H1 (cell line): Measurements from ENCODE around the gene TRIM47. TPM values are rescaled to one million over a fixed set of nuclear protein-coding genes. Genes with fewer than 3 reads are reported as not detected.

ENCODE experiments used
- ASH2L ChIP-seq: fragments of 200-600, 300-600 bp; sonication (generic); IDR thresholded peaks from one replicate; pipeline ENCODE4 v1.7.1; 2017; ENCODE audit warnings: low read length
- CBX5 ChIP-seq: fragments of 300-800, 300-1000 bp; sonication (generic); IDR thresholded peaks from 2 replicates; pipeline ENCODE4 v1.7.1; 2016; ENCODE audit warnings: antibody characterized with exemption, low read length, low read depth
- EGR1 ChIP-seq: IDR thresholded peaks from 2 replicates; pipeline ENCODE4 v1.6.1; 2011; ENCODE audit warnings: low read depth, low read length, borderline replicate concordance
- MAFK ChIP-seq: IDR thresholded peaks from 2 replicates; pipeline ENCODE4 v1.6.1; 2012; ENCODE audit warnings: low read depth, mild to moderate bottlenecking, improper control_type of control experiment, low read length
- POLR2A ChIP-seq, 2 experiments: IDR thresholded peaks; 1 replicate in 1 of 2; 2 replicates in 1 of 2; pipeline ENCODE4 v1.6.1; 2011; ENCODE audit warnings: low read depth in 2 of 2, low read length in 2 of 2, mild to moderate bottlenecking in 2 of 2; ENCODE audit errors: control extremely low read depth in 1 of 2
- POU5F1 ChIP-seq: IDR thresholded peaks from 2 replicates; pipeline ENCODE4 v1.6.1; 2011; ENCODE audit warnings: low read depth, mild to moderate bottlenecking, low read length, moderate library complexity
- RBBP5 ChIP-seq: IDR thresholded peaks from 2 replicates; pipeline ENCODE4 v1.7.1; 2012; ENCODE audit warnings: low read depth, mild to moderate bottlenecking, inconsistent platforms, low read length, moderate library complexity, borderline replicate concordance
- RNF2 ChIP-seq: fragments of 200-900, 300-1000 bp; sonication (generic); IDR thresholded peaks from 2 replicates; pipeline ENCODE4 v1.7.1; 2016; ENCODE audit warnings: borderline replicate concordance, low read depth, mild to moderate bottlenecking, antibody characterized with exemption, low read length; ENCODE audit not compliant: poor library complexity, severe bottlenecking; ENCODE audit errors: missing control alignments
- RXRA ChIP-seq: IDR thresholded peaks from 2 replicates; pipeline ENCODE4 v1.6.1; 2011; ENCODE audit warnings: low read depth, mild to moderate bottlenecking, low read length, moderate library complexity; ENCODE audit not compliant: insufficient read depth
- SIRT6 ChIP-seq: IDR thresholded peaks from one replicate; pipeline ENCODE4 v1.7.1; 2012; ENCODE audit warnings: low read length, inconsistent platforms
- polyA plus RNA-seq, 7 experiments: library from polyadenylated mRNA; depleted of rRNA in 3 of 7; stranded (reverse) in 5 of 7; unstranded in 2 of 7; fragments of >200 nt in 5 of 7; fragments of 200-250 nt in 2 of 7; gene quantifications; 1 replicate in 5 of 7; 2 replicates in 1 of 7; 4 replicates in 1 of 7; pipeline versions ENCODE4 v1.2.1 to v1.2.3, GENCODE V29; 2011 to 2013; ENCODE audit warnings: missing spikeins in 2 of 7, mixed read lengths in 2 of 7
- total RNA-seq: library from RNA; stranded (reverse); fragmentation: NEBNext Ultra II Directional; extraction: Animal tissue kit (Norgen Biotek cat#: 25700); gene quantifications from 2 replicates; pipeline ENCODE4 v1.2.1, GENCODE V29; 2021
- TF ChIP-seq, protein P1 (sequence below): fragments of 300-600 bp; sonication (generic); IDR thresholded peaks from 2 replicates; pipeline ENCODE4 v1.7.1; 2012; ENCODE audit warnings: low read length, moderate library complexity, mild to moderate bottlenecking, inconsistent platforms; ENCODE audit not compliant: insufficient replicate concordance

Gene TRIM47
- total and polyA plus RNA-seq, 2 of the 8 experiments (the other 6 are each of a cell fraction or from before 2014, with no cell fraction given) = 6.3 to 6.4 TPM

DNA sequence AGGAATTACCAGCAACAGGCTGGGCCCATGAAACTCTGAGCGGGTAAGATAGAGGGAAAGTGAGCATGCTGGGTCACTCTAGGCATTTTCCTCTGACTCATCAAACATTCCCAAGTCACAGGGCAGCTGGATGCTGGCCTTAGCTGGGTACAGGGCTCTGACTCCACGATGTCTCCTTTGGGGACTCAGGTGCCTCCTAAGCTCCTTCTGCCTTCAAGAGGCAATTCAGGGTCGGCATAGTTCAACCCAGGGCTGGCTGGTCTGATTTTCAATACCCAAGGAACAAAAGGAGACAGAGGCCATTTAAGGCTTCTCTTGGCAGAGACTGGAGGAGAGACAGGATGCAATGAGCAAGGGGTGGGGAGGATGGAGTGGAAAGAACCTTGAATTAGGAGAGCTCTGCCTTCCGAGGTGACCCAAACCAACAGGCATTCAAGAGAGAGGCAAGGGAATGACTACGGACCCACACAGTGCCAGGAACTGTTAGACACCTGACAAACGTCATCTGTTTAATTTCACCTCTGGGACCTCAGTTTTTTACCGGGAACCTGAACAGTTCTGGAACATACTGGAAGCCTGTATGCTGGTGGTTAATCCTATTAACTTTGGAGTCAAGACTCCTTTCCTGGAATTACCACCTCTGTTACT lies 24.2 kb downstream of the TRIM47 start (continued):
- no peak for TF ChIP-seq RBBP5
- TF ChIP-seq POU5F1 = no peak
- TF ChIP-seq CBX5 = no peak
- no peak for TF ChIP-seq SIRT6
- no peak for TF ChIP-seq RNF2
- no peak for TF ChIP-seq RXRA
- TF ChIP-seq POLR2A (IDR thresholded peaks at IDR 0.05; ENCODE audit: control extremely low read depth in 1 of 2, low read depth in 2 of 2, low read length in 2 of 2) = no peak
- no peak for TF ChIP-seq ASH2L
- TF ChIP-seq, protein P1, sequence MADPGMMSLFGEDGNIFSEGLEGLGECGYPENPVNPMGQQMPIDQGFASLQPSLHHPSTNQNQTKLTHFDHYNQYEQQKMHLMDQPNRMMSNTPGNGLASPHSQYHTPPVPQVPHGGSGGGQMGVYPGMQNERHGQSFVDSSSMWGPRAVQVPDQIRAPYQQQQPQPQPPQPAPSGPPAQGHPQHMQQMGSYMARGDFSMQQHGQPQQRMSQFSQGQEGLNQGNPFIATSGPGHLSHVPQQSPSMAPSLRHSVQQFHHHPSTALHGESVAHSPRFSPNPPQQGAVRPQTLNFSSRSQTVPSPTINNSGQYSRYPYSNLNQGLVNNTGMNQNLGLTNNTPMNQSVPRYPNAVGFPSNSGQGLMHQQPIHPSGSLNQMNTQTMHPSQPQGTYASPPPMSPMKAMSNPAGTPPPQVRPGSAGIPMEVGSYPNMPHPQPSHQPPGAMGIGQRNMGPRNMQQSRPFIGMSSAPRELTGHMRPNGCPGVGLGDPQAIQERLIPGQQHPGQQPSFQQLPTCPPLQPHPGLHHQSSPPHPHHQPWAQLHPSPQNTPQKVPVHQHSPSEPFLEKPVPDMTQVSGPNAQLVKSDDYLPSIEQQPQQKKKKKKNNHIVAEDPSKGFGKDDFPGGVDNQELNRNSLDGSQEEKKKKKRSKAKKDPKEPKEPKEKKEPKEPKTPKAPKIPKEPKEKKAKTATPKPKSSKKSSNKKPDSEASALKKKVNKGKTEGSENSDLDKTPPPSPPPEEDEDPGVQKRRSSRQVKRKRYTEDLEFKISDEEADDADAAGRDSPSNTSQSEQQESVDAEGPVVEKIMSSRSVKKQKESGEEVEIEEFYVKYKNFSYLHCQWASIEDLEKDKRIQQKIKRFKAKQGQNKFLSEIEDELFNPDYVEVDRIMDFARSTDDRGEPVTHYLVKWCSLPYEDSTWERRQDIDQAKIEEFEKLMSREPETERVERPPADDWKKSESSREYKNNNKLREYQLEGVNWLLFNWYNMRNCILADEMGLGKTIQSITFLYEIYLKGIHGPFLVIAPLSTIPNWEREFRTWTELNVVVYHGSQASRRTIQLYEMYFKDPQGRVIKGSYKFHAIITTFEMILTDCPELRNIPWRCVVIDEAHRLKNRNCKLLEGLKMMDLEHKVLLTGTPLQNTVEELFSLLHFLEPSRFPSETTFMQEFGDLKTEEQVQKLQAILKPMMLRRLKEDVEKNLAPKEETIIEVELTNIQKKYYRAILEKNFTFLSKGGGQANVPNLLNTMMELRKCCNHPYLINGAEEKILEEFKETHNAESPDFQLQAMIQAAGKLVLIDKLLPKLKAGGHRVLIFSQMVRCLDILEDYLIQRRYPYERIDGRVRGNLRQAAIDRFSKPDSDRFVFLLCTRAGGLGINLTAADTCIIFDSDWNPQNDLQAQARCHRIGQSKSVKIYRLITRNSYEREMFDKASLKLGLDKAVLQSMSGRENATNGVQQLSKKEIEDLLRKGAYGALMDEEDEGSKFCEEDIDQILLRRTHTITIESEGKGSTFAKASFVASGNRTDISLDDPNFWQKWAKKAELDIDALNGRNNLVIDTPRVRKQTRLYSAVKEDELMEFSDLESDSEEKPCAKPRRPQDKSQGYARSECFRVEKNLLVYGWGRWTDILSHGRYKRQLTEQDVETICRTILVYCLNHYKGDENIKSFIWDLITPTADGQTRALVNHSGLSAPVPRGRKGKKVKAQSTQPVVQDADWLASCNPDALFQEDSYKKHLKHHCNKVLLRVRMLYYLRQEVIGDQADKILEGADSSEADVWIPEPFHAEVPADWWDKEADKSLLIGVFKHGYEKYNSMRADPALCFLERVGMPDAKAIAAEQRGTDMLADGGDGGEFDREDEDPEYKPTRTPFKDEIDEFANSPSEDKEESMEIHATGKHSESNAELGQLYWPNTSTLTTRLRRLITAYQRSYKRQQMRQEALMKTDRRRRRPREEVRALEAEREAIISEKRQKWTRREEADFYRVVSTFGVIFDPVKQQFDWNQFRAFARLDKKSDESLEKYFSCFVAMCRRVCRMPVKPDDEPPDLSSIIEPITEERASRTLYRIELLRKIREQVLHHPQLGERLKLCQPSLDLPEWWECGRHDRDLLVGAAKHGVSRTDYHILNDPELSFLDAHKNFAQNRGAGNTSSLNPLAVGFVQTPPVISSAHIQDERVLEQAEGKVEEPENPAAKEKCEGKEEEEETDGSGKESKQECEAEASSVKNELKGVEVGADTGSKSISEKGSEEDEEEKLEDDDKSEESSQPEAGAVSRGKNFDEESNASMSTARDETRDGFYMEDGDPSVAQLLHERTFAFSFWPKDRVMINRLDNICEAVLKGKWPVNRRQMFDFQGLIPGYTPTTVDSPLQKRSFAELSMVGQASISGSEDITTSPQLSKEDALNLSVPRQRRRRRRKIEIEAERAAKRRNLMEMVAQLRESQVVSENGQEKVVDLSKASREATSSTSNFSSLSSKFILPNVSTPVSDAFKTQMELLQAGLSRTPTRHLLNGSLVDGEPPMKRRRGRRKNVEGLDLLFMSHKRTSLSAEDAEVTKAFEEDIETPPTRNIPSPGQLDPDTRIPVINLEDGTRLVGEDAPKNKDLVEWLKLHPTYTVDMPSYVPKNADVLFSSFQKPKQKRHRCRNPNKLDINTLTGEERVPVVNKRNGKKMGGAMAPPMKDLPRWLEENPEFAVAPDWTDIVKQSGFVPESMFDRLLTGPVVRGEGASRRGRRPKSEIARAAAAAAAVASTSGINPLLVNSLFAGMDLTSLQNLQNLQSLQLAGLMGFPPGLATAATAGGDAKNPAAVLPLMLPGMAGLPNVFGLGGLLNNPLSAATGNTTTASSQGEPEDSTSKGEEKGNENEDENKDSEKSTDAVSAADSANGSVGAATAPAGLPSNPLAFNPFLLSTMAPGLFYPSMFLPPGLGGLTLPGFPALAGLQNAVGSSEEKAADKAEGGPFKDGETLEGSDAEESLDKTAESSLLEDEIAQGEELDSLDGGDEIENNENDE = no peak
- no peak for TF ChIP-seq EGR1
- no peak for TF ChIP-seq MAFK
